SU-DHL-6 (cell line): ENCODE measurements around the gene JPT1.

Source experiments
- EZH2phosphoT487 ChIP-seq: fragments of 200-600 bp; sonication (generic), shearing (Covaris generic); conservative IDR thresholded peaks from 2 replicates; pipeline ENCODE4 v1.6.1; 2018; ENCODE audit warnings: mild to moderate bottlenecking, antibody characterized with exemption, low read length, moderate library complexity, mixed read lengths
- TF ChIP-seq, protein P1 (sequence below): fragments of 200-600 bp; sonication (generic); IDR thresholded peaks from one replicate; pipeline ENCODE4 v1.5.1; 2017; ENCODE audit warnings: antibody characterized with exemption, mild to moderate bottlenecking, low read length, moderate library complexity; ENCODE audit not compliant: insufficient read depth, poor library complexity, severe bottlenecking

GRCh38 chr17:75188614-75189013 is 34.3 kb upstream of the JPT1 start:
- TF ChIP-seq, protein P1, sequence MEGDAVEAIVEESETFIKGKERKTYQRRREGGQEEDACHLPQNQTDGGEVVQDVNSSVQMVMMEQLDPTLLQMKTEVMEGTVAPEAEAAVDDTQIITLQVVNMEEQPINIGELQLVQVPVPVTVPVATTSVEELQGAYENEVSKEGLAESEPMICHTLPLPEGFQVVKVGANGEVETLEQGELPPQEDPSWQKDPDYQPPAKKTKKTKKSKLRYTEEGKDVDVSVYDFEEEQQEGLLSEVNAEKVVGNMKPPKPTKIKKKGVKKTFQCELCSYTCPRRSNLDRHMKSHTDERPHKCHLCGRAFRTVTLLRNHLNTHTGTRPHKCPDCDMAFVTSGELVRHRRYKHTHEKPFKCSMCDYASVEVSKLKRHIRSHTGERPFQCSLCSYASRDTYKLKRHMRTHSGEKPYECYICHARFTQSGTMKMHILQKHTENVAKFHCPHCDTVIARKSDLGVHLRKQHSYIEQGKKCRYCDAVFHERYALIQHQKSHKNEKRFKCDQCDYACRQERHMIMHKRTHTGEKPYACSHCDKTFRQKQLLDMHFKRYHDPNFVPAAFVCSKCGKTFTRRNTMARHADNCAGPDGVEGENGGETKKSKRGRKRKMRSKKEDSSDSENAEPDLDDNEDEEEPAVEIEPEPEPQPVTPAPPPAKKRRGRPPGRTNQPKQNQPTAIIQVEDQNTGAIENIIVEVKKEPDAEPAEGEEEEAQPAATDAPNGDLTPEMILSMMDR, result no peak
- TF ChIP-seq EZH2phosphoT487, result no peak
